ENCODE measurements around the gene PARN.
"Not testable (repeated sequence)": the region's sequence is repeated elsewhere in the genome, so short reads cannot be mapped to it uniquely, and the experiment has no call there.

Gene PARN

GRCh38 chr16:14427371-14427948 is 202.6 kb downstream of the PARN start:
- no peak for DNase-seq

GRCh38 chr16:14424595-14424994 is 205.5 kb downstream of the PARN start:
- no peak for DNase-seq

- DNase-seq, result peak; percentile 37
Measured at GRCh38 chr16:14423344-14423743, 206.7 kb downstream of the PARN start.

- DNase-seq, result no peak
Measured at GRCh38 chr16:14420721-14421488, 209.2 kb downstream of the PARN start.

- not testable (repeated sequence) for DNase-seq
Measured at GRCh38 chr16:14420243-14420642, 209.8 kb downstream of the PARN start.

- DNase-seq, result no peak
Measured at GRCh38 chr16:14419817-14420216, 210.2 kb downstream of the PARN start.

GRCh38 chr16:14418795-14419225 is 211.2 kb downstream of the PARN start:
- no peak for DNase-seq

GRCh38 chr16:14416184-14416583 is 213.9 kb downstream of the PARN start:
- no peak for DNase-seq

- no peak for DNase-seq
Measured at GRCh38 chr16:14415291-14415690, 214.8 kb downstream of the PARN start.

- peak; percentile 94 for DNase-seq
Measured at GRCh38 chr16:14409563-14409962, 220.5 kb downstream of the PARN start.

- DNase-seq, result no peak
Measured at GRCh38 chr16:14407786-14408399, 222.2 kb downstream of the PARN start.

- no peak for DNase-seq
Measured at GRCh38 chr16:14405611-14406537, 224.2 kb downstream of the PARN start.

GRCh38 chr16:14403001-14403389 is 227.1 kb downstream of the PARN start:
- not testable (repeated sequence) for DNase-seq

- DNase-seq, result not testable (repeated sequence)
Measured at GRCh38 chr16:14402114-14403000, 227.7 kb downstream of the PARN start.

GRCh38 chr16:14401711-14402061 is 228.4 kb downstream of the PARN start:
- not testable (repeated sequence) for DNase-seq

- not testable (repeated sequence) for DNase-seq
Measured at GRCh38 chr16:14400978-14401710, 228.9 kb downstream of the PARN start.

GRCh38 chr16:14400285-14400977 is 229.6 kb downstream of the PARN start:
- DNase-seq, result no peak

- no peak for DNase-seq
Measured at GRCh38 chr16:14399378-14400284, 230.4 kb downstream of the PARN start.

- DNase-seq, result no peak
Measured at GRCh38 chr16:14398014-14398717, 231.9 kb downstream of the PARN start.

All from NCI-H226 (cell line).